Fibroblast of skin of left biceps (primary cell): ENCODE data around the gene LSM3.

ENCODE experiments used
- DNase-seq, 2 experiments: peaks; one replicate each; pipeline ENCODE4 v3.0.0-alpha.2; 2013; ENCODE audit warnings: low read depth in 2 of 2

The LSM3 gene

DNA sequence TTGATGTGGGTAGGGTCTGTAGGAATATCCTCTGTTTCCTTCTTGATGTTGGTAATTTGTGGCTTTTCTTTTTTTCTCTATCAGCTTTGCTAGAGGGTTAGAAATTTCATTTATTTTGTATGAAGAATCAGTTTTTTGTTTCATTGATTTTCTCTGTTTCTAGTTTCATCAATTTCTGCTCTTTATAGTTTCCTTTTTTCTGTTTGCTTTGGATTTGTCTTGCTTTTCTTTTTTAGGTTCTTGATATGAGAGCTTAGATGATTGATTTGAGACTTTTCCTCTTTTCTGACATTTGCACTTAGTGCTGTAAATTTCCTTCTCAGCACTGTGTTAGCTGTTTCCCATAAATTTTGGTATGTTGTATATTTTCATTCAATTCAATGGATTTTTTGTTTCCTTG, 61.3 kb downstream of the LSM3 start:
- DNase-seq: no peak

DNA sequence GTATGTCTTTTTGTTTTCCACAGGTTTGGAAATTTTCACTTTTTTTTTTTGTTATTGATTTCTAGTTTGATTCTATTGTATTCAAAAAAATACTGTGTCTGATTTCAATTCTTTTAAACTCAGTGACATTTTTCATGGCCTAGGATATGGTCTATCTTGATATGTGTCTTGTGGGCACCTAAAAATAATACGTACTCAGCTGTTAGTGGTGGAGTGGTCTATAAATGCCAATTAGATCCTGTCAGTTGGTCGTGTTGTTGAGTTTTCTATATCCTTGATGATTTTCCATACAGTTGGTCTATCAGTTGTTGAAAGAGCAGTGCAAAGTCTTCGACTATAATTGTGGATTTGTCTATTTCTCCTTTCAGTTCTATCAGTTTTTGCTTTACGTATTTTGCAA, 61.7 kb downstream of the LSM3 start:
- DNase-seq: no peak

DNA sequence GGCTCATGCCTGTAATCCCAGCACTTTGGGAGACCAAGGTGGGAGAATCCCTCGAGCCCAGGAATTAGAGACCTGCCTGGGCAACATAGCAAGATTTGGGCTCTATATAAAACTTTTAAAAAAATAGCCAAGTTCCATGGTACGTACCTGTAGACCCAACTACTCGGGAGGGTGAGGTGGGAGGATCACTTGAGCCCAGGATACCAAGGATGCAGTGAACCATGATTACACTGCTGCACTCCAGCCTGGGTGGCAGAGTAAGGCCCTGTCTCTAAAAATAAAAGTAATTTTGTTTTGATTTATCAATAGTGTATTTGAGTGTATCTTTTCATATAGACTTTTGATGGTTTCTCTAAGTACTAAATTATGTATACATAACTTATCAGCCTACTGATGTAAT, 63.1 kb downstream of the LSM3 start:
- DNase-seq: no peak

DNA sequence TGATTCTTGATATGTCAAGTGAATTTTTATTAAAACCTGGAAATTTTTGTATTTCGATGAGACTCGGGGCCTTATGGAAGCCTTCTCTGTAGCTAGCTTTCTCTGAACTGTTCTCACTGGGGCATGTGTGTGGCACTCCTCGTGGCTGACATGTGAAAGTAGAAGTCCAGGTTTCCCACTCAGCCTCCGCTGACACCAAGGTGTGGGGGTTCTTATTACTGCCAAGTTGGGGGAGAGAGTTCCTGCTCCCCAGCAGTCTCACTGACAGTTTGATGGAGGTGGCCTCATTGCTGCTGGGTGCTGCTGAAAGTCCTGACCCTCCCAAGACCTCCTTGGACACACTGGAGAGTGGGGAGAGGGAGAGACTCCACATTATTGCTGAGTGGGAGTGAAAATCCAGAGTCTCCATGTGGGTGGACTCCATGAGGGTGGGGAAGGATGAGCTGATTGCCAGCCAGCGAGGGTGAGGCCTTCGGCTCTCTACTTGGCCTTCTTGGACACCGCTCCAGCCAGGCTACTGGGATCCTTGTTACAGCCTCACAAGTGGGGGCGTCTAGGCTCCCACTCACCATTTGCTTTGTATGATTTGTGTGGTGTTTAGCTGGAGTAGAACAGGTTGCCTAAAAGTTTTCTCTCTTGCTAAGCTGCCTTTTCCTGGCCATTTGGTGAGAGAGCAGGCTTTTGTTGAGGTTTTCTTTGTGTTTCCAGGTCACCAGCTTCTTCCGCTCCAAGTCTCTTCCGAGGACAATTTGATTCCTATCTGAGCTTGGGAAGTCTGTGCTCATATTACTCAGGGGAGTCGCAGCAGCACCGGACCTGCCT, 64.1 kb downstream of the LSM3 start:
- DNase-seq: no peak

DNA sequence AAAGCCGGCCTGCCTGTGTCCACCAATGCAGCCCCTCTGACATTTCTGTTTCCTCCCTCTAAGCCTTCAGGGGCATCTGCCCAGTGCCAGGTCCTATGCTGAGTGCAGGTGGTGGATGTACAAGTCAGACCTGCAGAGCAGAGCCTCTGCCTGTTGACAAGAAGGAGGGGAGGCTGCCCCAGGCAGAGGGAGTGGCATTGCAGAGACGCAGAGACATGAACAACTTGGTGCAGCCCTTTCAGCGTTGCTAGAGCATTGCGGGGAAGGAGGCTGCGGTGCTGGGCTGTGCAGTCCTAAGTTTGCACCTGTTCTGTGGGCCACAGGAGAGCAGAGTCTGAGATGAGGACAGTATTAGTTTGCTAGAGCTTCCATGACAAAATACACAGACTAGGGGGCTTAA, 65.2 kb downstream of the LSM3 start:
- DNase-seq: no peak

DNA sequence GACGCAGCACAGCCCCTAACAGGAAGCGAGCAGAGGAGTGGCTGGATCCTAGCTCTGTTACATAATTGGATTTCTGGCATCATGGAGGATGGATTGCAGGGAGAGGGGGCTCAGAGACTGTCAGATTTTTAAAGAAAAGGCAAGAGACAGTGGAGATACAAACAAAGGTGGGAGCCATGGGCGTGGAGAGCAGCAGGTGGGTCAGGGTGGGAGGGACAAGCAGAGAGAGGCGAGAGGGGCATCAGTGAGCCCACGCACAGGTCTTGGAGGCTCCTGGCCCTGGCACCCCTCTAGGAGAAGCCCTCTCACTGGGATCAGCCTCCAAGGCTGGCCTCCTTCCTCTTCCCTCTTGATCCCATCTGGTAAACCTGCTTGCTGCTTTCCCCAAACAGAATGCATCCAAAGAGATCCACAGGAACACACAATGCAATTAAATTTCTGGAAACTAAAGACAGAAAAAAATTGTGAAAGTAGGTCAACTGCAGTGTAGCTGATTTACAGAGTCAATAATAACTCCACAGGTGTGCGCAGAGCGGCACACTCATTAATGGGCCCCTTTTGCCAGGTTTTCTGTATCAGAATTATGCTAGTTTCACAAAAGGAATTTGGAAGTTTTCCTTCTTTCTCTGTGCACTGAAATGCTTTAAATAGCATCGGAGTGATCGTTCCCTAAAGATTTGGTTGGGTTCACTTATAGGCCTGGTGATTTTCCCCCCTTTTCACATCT, 66.1 kb downstream of the LSM3 start:
- no peak for DNase-seq

DNA sequence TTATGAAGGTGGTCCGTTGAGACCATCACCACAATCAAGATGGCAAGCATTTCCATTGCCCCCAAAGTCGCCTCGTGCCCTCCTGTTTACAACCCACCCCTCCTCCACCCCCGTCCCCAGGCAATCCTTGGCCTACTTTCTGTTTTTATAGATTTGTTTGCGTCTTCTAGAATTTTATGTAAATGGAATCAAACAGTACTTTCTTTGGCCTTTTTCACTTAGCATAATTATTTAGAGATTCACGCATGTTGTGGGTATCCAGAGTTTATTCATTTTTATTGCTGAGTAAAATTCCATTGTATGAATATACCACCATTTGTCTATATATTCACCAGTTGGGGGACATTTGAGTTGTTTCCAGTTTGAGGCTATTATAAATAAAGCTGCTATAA, 66.6 kb downstream of the LSM3 start:
- no peak for DNase-seq

DNA sequence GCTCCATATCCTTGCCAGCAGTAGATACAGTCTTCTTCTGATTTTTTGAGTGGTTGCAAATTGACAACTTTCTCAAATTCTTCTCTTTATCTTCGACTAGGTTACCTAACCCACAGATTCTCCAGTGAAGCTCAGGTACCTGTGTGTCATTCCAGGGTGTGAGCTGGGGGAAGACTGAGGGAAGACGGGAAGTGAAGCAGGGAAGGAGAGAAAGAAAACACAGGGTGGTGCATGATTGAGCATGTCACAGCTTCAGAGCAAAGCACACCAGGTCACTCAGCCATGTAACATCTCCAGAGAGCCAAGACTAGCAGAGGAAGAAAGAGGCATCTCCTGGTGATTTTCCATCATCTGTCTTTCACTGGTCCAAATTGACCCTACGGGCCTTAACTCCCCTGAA, 67.2 kb downstream of the LSM3 start:
- no peak for DNase-seq

DNA sequence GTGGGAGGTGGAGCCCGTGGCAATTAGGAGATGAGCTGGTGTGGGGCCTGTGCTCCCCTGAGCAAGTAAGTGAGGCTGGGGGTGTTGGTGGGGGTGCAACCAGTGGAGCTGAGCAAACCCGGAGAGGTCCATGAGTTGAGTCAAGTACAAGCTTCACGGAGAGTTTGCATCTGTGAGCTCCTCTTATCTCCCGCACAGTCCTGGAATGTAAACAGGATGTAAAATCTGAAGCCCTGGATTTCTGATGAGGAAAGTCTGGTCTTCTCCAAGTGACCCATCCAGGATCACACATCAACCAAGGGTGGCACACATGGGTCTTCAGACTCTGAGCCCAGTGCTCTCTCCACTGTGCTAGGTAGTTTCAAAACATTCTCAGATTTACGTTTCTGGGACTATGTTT, 67.8 kb downstream of the LSM3 start:
- DNase-seq: no peak

DNA sequence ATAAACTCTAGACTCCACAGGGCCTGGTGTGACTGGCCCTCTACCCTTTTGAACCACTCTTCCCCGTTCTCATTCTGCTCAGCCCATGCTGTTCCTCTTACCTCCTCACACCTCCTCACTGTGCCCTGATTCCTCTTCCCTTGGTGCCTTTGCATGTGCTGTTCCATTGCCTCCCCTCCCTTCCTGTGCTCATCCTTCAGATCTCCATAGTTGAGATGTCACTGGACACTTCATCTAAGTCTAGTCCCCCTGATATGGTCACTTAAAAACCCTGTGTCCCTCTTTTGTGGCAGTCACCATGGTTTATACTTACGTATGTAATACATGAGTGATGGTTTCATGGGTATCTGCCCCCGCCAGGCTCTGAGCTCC, 69.8 kb downstream of the LSM3 start:
- no peak for DNase-seq

DNA sequence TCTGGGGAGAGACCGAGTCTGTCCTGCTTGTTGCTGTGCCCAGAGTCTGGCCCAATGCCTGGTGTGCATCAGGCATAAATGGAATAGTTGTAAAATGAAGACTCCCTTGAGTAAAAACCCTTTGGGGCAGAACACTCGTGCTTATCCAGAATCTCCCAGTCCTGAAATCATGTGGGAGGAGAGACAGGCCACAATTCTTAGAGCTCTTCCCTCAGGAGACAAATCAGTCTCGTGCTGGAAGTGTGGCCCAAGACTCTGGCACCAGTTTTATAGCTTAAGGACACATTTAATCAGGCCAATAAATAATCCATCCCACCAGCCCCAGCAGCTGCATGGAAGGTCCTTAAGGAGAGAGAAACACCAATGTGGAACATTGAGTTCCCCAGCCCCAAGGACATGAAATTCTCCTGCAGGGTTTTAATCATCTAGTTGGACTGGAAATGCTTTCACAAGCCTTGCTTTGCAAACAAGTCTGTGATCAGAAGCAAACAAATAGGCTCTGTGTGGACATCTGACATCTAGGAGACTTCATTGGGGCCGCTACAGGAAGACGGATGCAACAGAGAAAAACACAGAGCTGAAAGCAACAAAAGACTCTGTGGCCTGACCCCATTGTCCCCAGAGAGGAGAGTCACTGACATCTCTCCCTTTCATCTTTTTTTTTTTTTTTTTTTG, 70.4 kb downstream of the LSM3 start:
- DNase-seq: no peak
